ENCODE data around the gene RPS6KA2.

The RPS6KA2 gene

DNA sequence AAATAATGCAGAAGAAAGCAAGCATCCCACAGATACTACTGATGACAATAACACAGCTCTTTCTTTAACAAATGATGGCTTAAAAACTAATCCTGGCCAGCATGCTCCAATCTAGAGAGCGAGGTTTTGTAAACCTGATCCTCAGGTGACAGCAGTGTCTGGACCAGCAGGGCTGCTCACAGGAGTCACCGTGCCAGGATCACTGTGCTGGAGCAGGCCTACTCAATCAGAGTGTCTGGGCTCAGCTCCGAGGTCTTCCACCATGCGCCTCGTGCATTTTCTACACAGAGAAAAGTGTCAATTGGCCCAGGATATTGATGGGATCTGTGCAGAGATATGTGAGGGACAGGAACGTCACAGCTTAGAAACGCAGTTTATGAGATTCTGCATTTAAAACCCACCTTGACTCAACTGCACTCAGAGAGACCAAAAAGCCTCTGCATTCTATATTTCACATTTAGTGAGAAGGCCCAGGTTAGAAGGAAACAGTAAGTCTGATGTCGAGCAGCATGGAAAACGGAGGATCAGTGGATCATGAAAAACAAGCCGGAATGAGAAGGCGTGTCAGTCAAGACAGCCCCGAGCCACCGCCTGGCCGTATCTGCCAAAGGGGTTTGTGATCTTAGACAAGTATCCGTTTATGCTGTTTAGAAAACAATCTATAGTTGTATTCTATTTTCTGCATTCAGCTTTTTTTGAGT, 48.4 kb downstream of the RPS6KA2 start:
- TF ChIP-seq, protein P1, sequence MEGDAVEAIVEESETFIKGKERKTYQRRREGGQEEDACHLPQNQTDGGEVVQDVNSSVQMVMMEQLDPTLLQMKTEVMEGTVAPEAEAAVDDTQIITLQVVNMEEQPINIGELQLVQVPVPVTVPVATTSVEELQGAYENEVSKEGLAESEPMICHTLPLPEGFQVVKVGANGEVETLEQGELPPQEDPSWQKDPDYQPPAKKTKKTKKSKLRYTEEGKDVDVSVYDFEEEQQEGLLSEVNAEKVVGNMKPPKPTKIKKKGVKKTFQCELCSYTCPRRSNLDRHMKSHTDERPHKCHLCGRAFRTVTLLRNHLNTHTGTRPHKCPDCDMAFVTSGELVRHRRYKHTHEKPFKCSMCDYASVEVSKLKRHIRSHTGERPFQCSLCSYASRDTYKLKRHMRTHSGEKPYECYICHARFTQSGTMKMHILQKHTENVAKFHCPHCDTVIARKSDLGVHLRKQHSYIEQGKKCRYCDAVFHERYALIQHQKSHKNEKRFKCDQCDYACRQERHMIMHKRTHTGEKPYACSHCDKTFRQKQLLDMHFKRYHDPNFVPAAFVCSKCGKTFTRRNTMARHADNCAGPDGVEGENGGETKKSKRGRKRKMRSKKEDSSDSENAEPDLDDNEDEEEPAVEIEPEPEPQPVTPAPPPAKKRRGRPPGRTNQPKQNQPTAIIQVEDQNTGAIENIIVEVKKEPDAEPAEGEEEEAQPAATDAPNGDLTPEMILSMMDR (IDR thresholded peaks at IDR 0.05; ENCODE audit: low read depth, low read length, missing control alignments), result no peak
- no peak for DNase-seq (ENCODE audit: low read depth)
- no peak overlapping the region for H3K4me3 ChIP-seq (ENCODE audit: low read depth, low read length)

- no peak overlapping the region for H3K4me3 ChIP-seq (ENCODE audit: low read depth, low read length)
- DNase-seq (ENCODE audit: low read depth), result no peak
- TF ChIP-seq, protein P1 (IDR thresholded peaks at IDR 0.05; ENCODE audit: low read depth, low read length, missing control alignments), result no peak
These were observed 51.8 kb downstream of the RPS6KA2 start for GRCh38 chr6:166575205-166575604.

GRCh38 chr6:166573511-166574216, 53.4 kb downstream of the RPS6KA2 start:
- H3K4me3 ChIP-seq (ENCODE audit: low read depth, low read length), result no peak overlapping the region
- DNase-seq (ENCODE audit: low read depth), result no peak
- TF ChIP-seq, protein P1 (IDR thresholded peaks at IDR 0.05; ENCODE audit: low read depth, low read length, missing control alignments), result no peak

- DNase-seq (ENCODE audit: low read depth), result no peak
- H3K4me3 ChIP-seq (ENCODE audit: low read depth, low read length), result no peak overlapping the region
- TF ChIP-seq, protein P1 (IDR thresholded peaks at IDR 0.05; ENCODE audit: low read depth, low read length, missing control alignments), result no peak
These were observed 54.4 kb downstream of the RPS6KA2 start for GRCh38 chr6:166572370-166573261.

DNA sequence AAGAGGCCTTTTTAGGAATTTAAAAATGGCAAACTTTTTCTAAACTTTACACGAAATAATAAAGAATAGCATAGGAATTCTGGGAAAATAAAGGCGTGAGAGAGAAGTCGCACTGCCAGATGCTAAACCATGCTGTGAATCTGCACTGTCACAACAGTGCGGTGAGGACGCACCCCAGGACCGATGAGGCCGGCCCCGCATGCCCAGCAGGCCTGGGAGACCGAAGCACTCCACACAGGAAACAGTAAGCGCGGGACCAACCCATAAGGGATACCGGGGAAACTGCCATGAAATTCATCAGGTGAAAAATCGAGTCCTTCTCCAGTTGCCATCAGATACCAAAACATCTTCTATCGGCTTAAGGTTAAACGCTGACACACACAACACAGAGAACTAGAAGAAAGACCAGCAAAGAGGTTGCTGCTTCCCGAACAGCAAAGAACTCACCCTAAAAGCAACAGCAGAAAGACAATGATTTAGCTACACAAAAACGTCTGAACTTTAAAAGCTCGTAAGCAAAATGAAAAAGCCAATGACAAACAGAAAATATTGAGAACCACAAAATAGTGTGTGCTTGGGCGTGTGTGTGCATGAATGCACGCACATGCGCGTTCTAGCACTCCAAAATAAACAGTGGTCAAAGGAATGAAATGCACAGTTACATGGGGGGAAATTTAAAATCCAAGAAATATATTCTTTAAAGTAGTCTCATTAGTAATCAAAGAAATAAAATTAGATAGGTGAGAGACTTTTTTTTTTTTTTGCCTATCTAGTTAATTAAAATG, 55.9 kb downstream of the RPS6KA2 start:
- DNase-seq (ENCODE audit: low read depth), result no peak
- TF ChIP-seq, protein P1 (IDR thresholded peaks at IDR 0.05; ENCODE audit: low read depth, low read length, missing control alignments), result no peak
- no peak overlapping the region for H3K4me3 ChIP-seq (ENCODE audit: low read depth, low read length)

DNA sequence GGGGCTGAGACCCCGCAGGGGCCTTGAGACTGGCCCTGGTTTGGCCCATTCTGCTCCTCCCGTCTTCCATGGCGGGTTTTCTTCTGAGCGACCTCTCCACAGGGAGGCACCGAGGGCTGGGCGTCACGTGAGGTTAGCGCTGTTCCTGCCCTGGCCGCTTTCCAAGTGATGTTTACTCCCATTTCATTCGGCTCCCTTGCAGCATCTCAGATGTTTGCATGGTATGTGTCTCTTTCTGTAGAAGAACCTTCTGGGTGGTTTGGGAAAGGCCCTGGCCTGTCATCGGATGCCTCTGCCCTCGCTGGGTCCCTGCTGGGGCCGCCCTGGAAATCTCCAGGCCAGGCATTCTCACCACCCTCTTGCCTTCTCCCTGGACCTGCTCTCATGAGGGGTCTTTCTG, 57.8 kb downstream of the RPS6KA2 start:
- TF ChIP-seq, protein P1 (IDR thresholded peaks at IDR 0.05; ENCODE audit: low read depth, low read length, missing control alignments), result no peak
- DNase-seq (ENCODE audit: low read depth), result no peak
- no peak overlapping the region for H3K4me3 ChIP-seq (ENCODE audit: low read depth, low read length)

Measured in GM12864 (cell line).